ENCODE results near the gene CDYL2. TPM values are rescaled to one million over a fixed set of nuclear protein-coding genes. Genes with fewer than 3 reads are reported as not detected.

CDYL2 gene
- total RNA-seq, 2 experiments from 2014 or later: 10.4 to 11.4 TPM

GRCh38 chr16:80837533-80838147 lies 33.2 kb upstream of the CDYL2 start:
- intact Hi-C loops (cut with micrococcal nuclease): no loop called here
- peaks cover 5% of the 10 kb centered on the region for H3K9me3 Mint-ChIP-seq
- no peak for TF ChIP-seq CTCF (IDR thresholded peaks at IDR 0.05)
- H3K4me3 Mint-ChIP-seq: no peak overlapping the region
- DNase-seq (no peak), ATAC-seq (no peak)
- peaks cover 2% of the 10 kb centered on the region for H3K36me3 Mint-ChIP-seq (ENCODE audit: low read depth)
- H3K4me1 Mint-ChIP-seq (ENCODE audit: low read depth): no peaks in the 10 kb centered on the region
- peaks cover 20% of the 10 kb centered on the region for H3K27me3 Mint-ChIP-seq
- ChIA-PET POLR2A (no interaction called here), CTCF (interaction anchor here (0.7 to 1.2 kb wide), 2 partner anchors 13 to 312 kb away, joined by 3 read pairs; no protein-coding TSS in a partner anchor)
- no peak overlapping the region for H3K27ac Mint-ChIP-seq

GRCh38 chr16:80836846-80837245 lies 32.4 kb upstream of the CDYL2 start:
- DNase-seq (no peak), ATAC-seq (no peak)
- Mint-ChIP-seq H3K27me3 (peaks cover 21% of the 10 kb centered on the region), H3K4me1 (ENCODE audit: low read depth) (no peaks in the 10 kb centered on the region), H3K36me3 (ENCODE audit: low read depth) (peaks cover 2% of the 10 kb centered on the region), H3K4me3 (no peak overlapping the region), H3K9me3 (peaks cover 5% of the 10 kb centered on the region), H3K27ac (no peak overlapping the region)
- ChIA-PET CTCF (interaction anchor here (0.7 to 1.2 kb wide), 2 partner anchors 12 to 311 kb away, joined by 3 read pairs; no protein-coding TSS in a partner anchor), POLR2A (no interaction called here)
- intact Hi-C loops (cut with micrococcal nuclease): no loop called here
- TF ChIP-seq CTCF (IDR thresholded peaks at IDR 0.05): no peak

GRCh38 chr16:80836202-80836601 lies 31.8 kb upstream of the CDYL2 start:
- CTCF ChIA-PET: interaction anchor here (2.2 kb wide), 1 partner anchor 309 kb away, joined by 8 read pairs; no protein-coding TSS in a partner anchor

GRCh38 chr16:80831039-80831438 lies 26.6 kb upstream of the CDYL2 start:
- no peak for ATAC-seq
- Mint-ChIP-seq H3K27me3 (peaks cover 11% of the 10 kb centered on the region), H3K4me3 (no peak overlapping the region), H3K27ac (no peak overlapping the region), H3K4me1 (ENCODE audit: low read depth) (no peaks in the 10 kb centered on the region), H3K9me3 (no peaks in the 10 kb centered on the region), H3K36me3 (ENCODE audit: low read depth) (no peaks in the 10 kb centered on the region)
- ChIA-PET POLR2A (no interaction called here), CTCF (interaction anchor here (1.0 to 3.1 kb wide), 2 partner anchors 93 to 304 kb away, joined by 3 to 32 read pairs; no protein-coding TSS in a partner anchor)
- intact Hi-C loops (cut with micrococcal nuclease): no loop called here
- DNase-seq: no peak
- TF ChIP-seq CTCF (IDR thresholded peaks at IDR 0.05): no peak

More at GRCh38 chr16:80836202-80836601, 31.8 kb upstream of the CDYL2 start:
- TF ChIP-seq CTCF (IDR thresholded peaks at IDR 0.05): no peak
- Mint-ChIP-seq H3K36me3 (ENCODE audit: low read depth) (peaks cover 2% of the 10 kb centered on the region), H3K4me3 (no peak overlapping the region), H3K27ac (no peak overlapping the region), H3K4me1 (ENCODE audit: low read depth) (no peaks in the 10 kb centered on the region), H3K9me3 (peaks cover 4% of the 10 kb centered on the region), H3K27me3 (peaks cover 18% of the 10 kb centered on the region)
- POLR2A ChIA-PET: no interaction called here
- ATAC-seq (no peak), DNase-seq (no peak)
- intact Hi-C loops (cut with micrococcal nuclease): no loop called here

GRCh38 chr16:80828495-80828894 lies 24.1 kb upstream of the CDYL2 start:
- Mint-ChIP-seq H3K4me3 (no peak overlapping the region), H3K27ac (no peak overlapping the region), H3K36me3 (ENCODE audit: low read depth) (no peaks in the 10 kb centered on the region), H3K9me3 (no peaks in the 10 kb centered on the region), H3K27me3 (peaks cover 7% of the 10 kb centered on the region), H3K4me1 (ENCODE audit: low read depth) (no peaks in the 10 kb centered on the region)
- intact Hi-C loops (cut with micrococcal nuclease): no loop called here
- TF ChIP-seq CTCF (IDR thresholded peaks at IDR 0.05): no peak
- ChIA-PET CTCF (interaction anchor here (3.1 kb wide), 1 partner anchor 302 kb away, joined by 32 read pairs; no protein-coding TSS in a partner anchor), POLR2A (no interaction called here)
- ATAC-seq (no peak), DNase-seq (no peak)
